ENCODE data around the gene TXNRD2. TPM values are rescaled to one million over a fixed set of nuclear protein-coding genes. Genes with fewer than 3 reads are reported as not detected.
A peak's percentile ranks its signal among the peaks of the same experiment; 100 is the strongest.

Gene TXNRD2
- total and polyA plus RNA-seq, 2 of the 4 experiments (the other 2 are of a cell fraction), result 15.6 to 25.7 TPM

- H3K18ac ChIP-seq (ENCODE audit: low read depth, low read length), result no peak overlapping the region
- 100% methylated on average over 6 of the region's 11 CpGs; no CpG with 5 or more reads in 1 of the 2 experiments for WGBS, 2 experiments (ENCODE audit: extremely low coverage in 2 of 2, insufficient read length in 1 of 2)
- H2BK20ac ChIP-seq (ENCODE audit: low read depth, low read length), result no peak overlapping the region
- no peak overlapping the region for H3K56ac ChIP-seq (ENCODE audit: extremely low read depth, insufficient read depth, low read length)
- H3K14ac ChIP-seq (replicated peaks; ENCODE audit: low read depth, low read length), result no peak overlapping the region
- H4K5ac ChIP-seq (ENCODE audit: low read depth, low read length), result no peak overlapping the region
- no peak overlapping the region for H2AK5ac ChIP-seq (ENCODE audit: low read depth, low read length)
- no TSS peak for BruUV-seq (replicated peaks)
- no peak overlapping the region for H2BK120ac ChIP-seq (ENCODE audit: low read depth, low read length)
- no peak overlapping the region for H3K4me3 ChIP-seq (ENCODE audit: insufficient read depth, low read depth, low read length)
- no peak overlapping the region for H4K91ac ChIP-seq (ENCODE audit: insufficient read depth, low read depth, low read length)
- TF ChIP-seq CTCF (conservative IDR thresholded peaks at IDR 0.05; ENCODE audit: low read depth, low read length), result no peak
- no peak for TF ChIP-seq POLR2A (IDR thresholded peaks at IDR 0.05; ENCODE audit: low read depth, low read length)
- TF ChIP-seq ELK1 (IDR thresholded peaks at IDR 0.05; ENCODE audit: borderline replicate concordance, low read depth, low read length), result no peak
- no peak for TF ChIP-seq FOS (IDR thresholded peaks at IDR 0.05; ENCODE audit: low read depth, low read length)
- TF ChIP-seq USF2 (IDR thresholded peaks at IDR 0.05; ENCODE audit: low read depth, low read length), result no peak
- dilution Hi-C loops (cut with HindIII; ENCODE audit: low sequenced_read_pairs, unreplicated experiment), result no loop called here
- ATAC-seq (ENCODE audit: low read depth) (no peak), DNase-seq (no peak)
- H3K9me3 ChIP-seq (ENCODE audit: control insufficient read depth, insufficient read depth, low read length), result peaks cover 3% of the 10 kb centered on the region; the same call in 1 of the 2 replicates
- intact Hi-C loops (cut with micrococcal nuclease), result no loop called here
- no peak overlapping the region for H3K23ac ChIP-seq (ENCODE audit: low read depth, low read length)
- H2BK15ac ChIP-seq (ENCODE audit: low read depth, low read length), result no peak overlapping the region
- H2AK9ac ChIP-seq (replicated peaks; ENCODE audit: low read depth, low read length, poor library complexity), result peak overlapping the region; percentile 62
- H2BK5ac ChIP-seq (ENCODE audit: low read depth, low read length, poor library complexity, severe bottlenecking), result no peak overlapping the region
- no peak overlapping the region for H4K8ac ChIP-seq (ENCODE audit: low read depth in 2 of 2, low read length in 2 of 2)
- no peaks in the 10 kb centered on the region for H3K27me3 ChIP-seq (ENCODE audit: control insufficient read depth, insufficient read depth, low read length)
- H4K20me1 ChIP-seq (ENCODE audit: insufficient read depth, low read length), result peaks cover 37% of the 10 kb centered on the region
- CTCF ChIA-PET, result no interaction called here
- H3K9ac ChIP-seq (ENCODE audit: low read depth, low read length), result no peak overlapping the region
- POLR2A ChIA-PET (ENCODE audit: unreplicated experiment), result no interaction called here
- H3K4ac ChIP-seq (ENCODE audit: low read depth, low read length), result no peak overlapping the region
- in situ Hi-C loops (cut with MboI; ENCODE audit: low sequenced_read_pairs), result no loop called here
- peaks cover 6% of the 10 kb centered on the region for H3K36me3 ChIP-seq (ENCODE audit: control insufficient read depth, insufficient read depth, low read length)
- H3K27ac ChIP-seq (ENCODE audit: insufficient read depth, low read length), result no peak overlapping the region
- H3K9me1 ChIP-seq (ENCODE audit: insufficient read depth, low read length), result peaks cover 19% of the 10 kb centered on the region
- peaks cover 20 to 71% of the 10 kb centered on the region in 2 experiments for H3K79me1 ChIP-seq (ENCODE audit: low read depth in 1 of 2, low read length in 2 of 2)
- H3K4me1 ChIP-seq (ENCODE audit: control insufficient read depth, insufficient read depth, low read length), result peaks cover 8% of the 10 kb centered on the region
- no peak overlapping the region for H2AFZ ChIP-seq (replicated peaks; ENCODE audit: low read length, poor library complexity)
- H3K4me2 ChIP-seq (ENCODE audit: low read depth, low read length), result no peak overlapping the region
Measured at GRCh38 chr22:19843857-19844376, 97.7 kb downstream of the TXNRD2 start.

Measured in IMR-90 (cell line).